Smooth muscle cell (in vitro differentiated cells): ENCODE measurements around the gene LRRC8C. TPM values are rescaled to one million over a fixed set of nuclear protein-coding genes. Genes with fewer than 3 reads are reported as not detected.

ENCODE experiments used
- DNase-seq: peaks from one replicate; lab custom pipeline; 2025; ENCODE audit not compliant: unreplicated experiment; lab: John Stamatoyannopoulos, UW
- H2AFZ ChIP-seq: fragments of 200-600 bp; sonication (generic); 2 replicates; pipeline ENCODE4 v1.6.0; 2016; ENCODE audit warnings: antibody characterized with exemption, low read depth, mild to moderate bottlenecking
- H3F3A ChIP-seq: fragments of 200-600 bp; sonication (generic); 2 replicates; pipeline ENCODE4 v1.6.0; 2017; ENCODE audit warnings: antibody characterized with exemption, low read depth
- H3K27ac ChIP-seq: fragments of 200-600 bp; sonication (generic); 2 replicates; pipeline ENCODE4 v1.5.1; 2016; ENCODE audit warnings: low read depth, mild to moderate bottlenecking
- H3K27me3 ChIP-seq: fragments of 200-600 bp; sonication (generic); 2 replicates; pipeline ENCODE4 v1.6.1; 2016; ENCODE audit warnings: low read depth, mild to moderate bottlenecking
- H3K36me3 ChIP-seq: fragments of 200-600 bp; sonication (generic); 2 replicates; pipeline ENCODE4 v1.5.1; 2016; ENCODE audit warnings: low read depth
- H3K4me1 ChIP-seq: fragments of 200-600 bp; sonication (generic); 2 replicates; pipeline ENCODE4 v1.5.1; 2016; ENCODE audit warnings: low read depth
- H3K4me2 ChIP-seq: fragments of 200-600 bp; sonication (generic); 2 replicates; pipeline ENCODE4 v1.6.0; 2016; ENCODE audit warnings: mild to moderate bottlenecking
- H3K4me3 ChIP-seq: fragments of 200-600 bp; sonication (generic); 2 replicates; pipeline ENCODE4 v1.5.1; 2016; ENCODE audit warnings: mild to moderate bottlenecking
- H3K79me2 ChIP-seq: fragments of 200-600 bp; sonication (generic); 2 replicates; pipeline ENCODE4 v1.6.0; 2016; ENCODE audit warnings: low read depth, mild to moderate bottlenecking
- H3K9ac ChIP-seq: fragments of 200-600 bp; sonication (generic); 2 replicates; pipeline ENCODE4 v1.6.0; 2016; ENCODE audit warnings: low read depth
- H3K9me3 ChIP-seq: fragments of 200-600 bp; sonication (generic); replicated peaks from 2 replicates; pipeline ENCODE4 v1.5.1; 2016; ENCODE audit warnings: low read depth
- H4K20me1 ChIP-seq: fragments of 200-600 bp; sonication (generic); 2 replicates; pipeline ENCODE4 v1.6.0; 2016; ENCODE audit warnings: low read depth
- CTCF ChIP-seq: fragments of 200-600 bp; sonication (generic); IDR thresholded peaks from 2 replicates; pipeline ENCODE4 v1.5.1; 2017; ENCODE audit warnings: borderline replicate concordance, mild to moderate bottlenecking, antibody characterized with exemption; ENCODE audit not compliant: insufficient read depth, poor library complexity, severe bottlenecking
- WGBS: methylation state at CpG from one replicate; pipeline ENCODE4 v1.1.7; 2016; ENCODE audit warnings: low lambda C conversion rate; 5-methylcytosine and 5-hydroxymethylcytosine counted together
- polyA plus RNA-seq: library from polyadenylated mRNA; unstranded; fragments of >200 nt; fragmentation: Nextera tagmentation; extraction: Ambion mirVana; gene quantifications from 2 replicates; pipeline ENCODE4 v1.2.1, GENCODE V29; 2016
- total RNA-seq: library from RNA; depleted of rRNA; stranded (reverse); fragments of >200 nt; gene quantifications from 2 replicates; pipeline ENCODE4 v1.2.3, GENCODE V29; 2014

Gene LRRC8C
- total and polyA plus RNA-seq, 2 experiments from 2014 or later: 2.2 to 7.2 TPM

GRCh38 chr1:89754518-89754917 is 121.6 kb downstream of the LRRC8C start:
- no peaks in the 10 kb centered on the region for H3K36me3 ChIP-seq
- no peak for DNase-seq
- no peak for TF ChIP-seq CTCF
- no peak overlapping the region for H3K9ac ChIP-seq
- H3F3A ChIP-seq: peaks cover 8% of the 10 kb centered on the region
- WGBS: 58% methylated on average over 2 of the region's 2 CpGs
- H3K4me2 ChIP-seq: no peak overlapping the region
- H3K9me3 ChIP-seq: no peaks in the 10 kb centered on the region
- H3K4me1 ChIP-seq: peaks cover 8% of the 10 kb centered on the region
- no peaks in the 10 kb centered on the region for H4K20me1 ChIP-seq
- H2AFZ ChIP-seq: peak overlapping the region; percentile 71
- no peaks in the 10 kb centered on the region for H3K27me3 ChIP-seq
- no peak overlapping the region for H3K4me3 ChIP-seq
- H3K79me2 ChIP-seq: no peaks in the 10 kb centered on the region
- peak overlapping the region; percentile 33 for H3K27ac ChIP-seq

DNA sequence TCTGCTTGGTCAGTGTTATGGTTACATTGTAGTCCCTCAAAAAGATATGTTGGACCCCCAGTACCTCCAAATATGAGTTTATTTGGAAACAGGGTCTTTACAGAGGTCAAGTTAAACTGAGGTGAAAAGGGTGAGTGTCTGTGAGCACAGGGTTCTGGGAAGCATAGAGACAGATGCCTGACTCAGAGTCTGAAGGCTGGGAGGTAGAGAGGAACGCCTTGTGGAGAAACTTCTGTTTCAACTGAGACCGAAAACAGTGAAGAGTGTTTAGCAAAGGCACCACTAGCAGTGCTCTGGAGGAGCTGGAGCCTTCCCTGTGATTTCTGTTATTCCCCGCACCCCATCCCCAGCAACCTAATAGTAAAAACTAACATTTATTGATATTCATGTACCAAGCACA is 122.7 kb downstream of the LRRC8C start:
- 72% methylated on average over 3 of the region's 3 CpGs for WGBS
- Histone ChIP-seq H2AFZ (peak overlapping the region; percentile 69), H3F3A (peaks cover 8% of the 10 kb centered on the region), H4K20me1 (no peaks in the 10 kb centered on the region), H3K27me3 (no peaks in the 10 kb centered on the region), H3K27ac (no peak overlapping the region), H3K4me2 (no peak overlapping the region), H3K79me2 (no peaks in the 10 kb centered on the region), H3K9ac (no peak overlapping the region), H3K4me3 (no peak overlapping the region), H3K36me3 (no peaks in the 10 kb centered on the region), H3K4me1 (peaks cover 8% of the 10 kb centered on the region), H3K9me3 (no peaks in the 10 kb centered on the region)
- TF ChIP-seq CTCF: no peak
- DNase-seq: no peak

GRCh38 chr1:89757532-89757931 is 124.6 kb downstream of the LRRC8C start:
- peaks cover 10% of the 10 kb centered on the region for H3K4me1 ChIP-seq
- H3K4me3 ChIP-seq: no peak overlapping the region
- H4K20me1 ChIP-seq: no peaks in the 10 kb centered on the region
- H2AFZ ChIP-seq: peak overlapping the region; percentile 71
- peak overlapping the region; percentile 32 for H3K4me2 ChIP-seq
- peaks cover 8% of the 10 kb centered on the region for H3F3A ChIP-seq
- H3K27me3 ChIP-seq: no peaks in the 10 kb centered on the region
- no peaks in the 10 kb centered on the region for H3K36me3 ChIP-seq
- H3K79me2 ChIP-seq: no peaks in the 10 kb centered on the region
- H3K9ac ChIP-seq: no peak overlapping the region
- no peak overlapping the region for H3K27ac ChIP-seq
- no peak for DNase-seq
- no peak for TF ChIP-seq CTCF
- no peaks in the 10 kb centered on the region for H3K9me3 ChIP-seq
- 27% methylated on average over 5 of the region's 5 CpGs for WGBS

- no peaks in the 10 kb centered on the region for H3K27me3 ChIP-seq
- H3F3A ChIP-seq: peaks cover 8% of the 10 kb centered on the region
- no peaks in the 10 kb centered on the region for H3K79me2 ChIP-seq
- no peak for TF ChIP-seq CTCF
- peak overlapping the region; percentile 32 for H3K4me2 ChIP-seq
- peaks cover 13% of the 10 kb centered on the region for H3K4me1 ChIP-seq
- no peak overlapping the region for H3K27ac ChIP-seq
- H3K9ac ChIP-seq: no peak overlapping the region
- no peaks in the 10 kb centered on the region for H3K36me3 ChIP-seq
- WGBS: 39% methylated on average over 2 of the region's 2 CpGs
- DNase-seq: no peak
- no peaks in the 10 kb centered on the region for H4K20me1 ChIP-seq
- H3K9me3 ChIP-seq: no peaks in the 10 kb centered on the region
- peak overlapping the region; percentile 71 for H2AFZ ChIP-seq
- no peak overlapping the region for H3K4me3 ChIP-seq
These were observed 125.2 kb downstream of the LRRC8C start for GRCh38 chr1:89758156-89758555.
